ENCODE data around the gene WDR17. TPM values are rescaled to one million over a fixed set of nuclear protein-coding genes. Genes with fewer than 3 reads are reported as not detected.

The WDR17 gene
- total RNA-seq, 3 donors from 2014 or later: 1.7 to 4.3 (median 3.9) TPM

DNA sequence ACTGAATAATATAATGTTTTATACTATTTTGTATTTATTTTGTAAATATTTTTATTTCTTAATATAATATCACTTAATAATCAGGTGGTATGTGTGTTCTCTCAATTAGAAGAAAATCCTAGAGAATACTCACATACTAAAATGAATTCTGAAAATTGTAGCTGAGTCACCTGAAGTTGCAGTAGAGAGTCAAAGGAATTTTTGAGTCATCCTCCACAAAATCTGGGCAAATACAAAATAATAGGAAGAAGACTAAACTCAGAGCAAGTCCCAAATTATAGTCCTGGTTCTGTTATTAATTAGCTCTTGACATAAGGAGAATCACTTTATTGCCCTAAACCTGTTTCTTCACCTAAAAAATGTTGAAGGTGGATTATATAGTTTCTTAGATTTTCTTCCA is 72.0 kb downstream of the WDR17 start:
- DNase-seq (no peak), ATAC-seq (no peak)
- no peak overlapping the region for H3K4me3 Mint-ChIP-seq
- H3K9me3 Mint-ChIP-seq: no peaks in the 10 kb centered on the region
- H3K36me3 Mint-ChIP-seq (ENCODE audit: insufficient read depth): no peaks in the 10 kb centered on the region
- no peaks in the 10 kb centered on the region for H3K4me1 Mint-ChIP-seq (ENCODE audit: low read depth)
- no peaks in the 10 kb centered on the region for H3K27me3 Mint-ChIP-seq (ENCODE audit: low read depth)

DNA sequence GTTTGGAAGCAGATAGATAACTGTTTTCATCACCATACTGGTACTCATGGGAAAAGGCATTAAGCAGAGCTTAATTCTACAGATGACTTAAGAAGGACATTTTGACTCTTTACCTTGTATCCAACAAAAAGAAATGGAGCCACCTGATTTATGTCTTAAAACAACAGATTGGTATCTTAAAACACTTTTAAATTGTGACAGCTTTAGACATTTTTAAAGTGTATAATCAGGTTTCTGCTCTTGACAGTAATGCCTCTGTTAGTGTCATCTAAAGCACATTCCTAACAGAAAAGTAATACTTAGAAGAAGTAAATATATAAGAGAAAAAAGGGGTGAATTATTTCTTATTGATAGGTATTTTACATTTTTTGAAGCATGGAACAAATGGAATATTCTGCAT is 73.9 kb downstream of the WDR17 start:
- ATAC-seq (no peak), DNase-seq (no peak)
- Mint-ChIP-seq H3K4me1 (ENCODE audit: low read depth) (no peaks in the 10 kb centered on the region), H3K36me3 (ENCODE audit: insufficient read depth) (no peaks in the 10 kb centered on the region), H3K27me3 (ENCODE audit: low read depth) (peaks cover 5% of the 10 kb centered on the region), H3K9me3 (no peaks in the 10 kb centered on the region), H3K4me3 (no peak overlapping the region)

DNA sequence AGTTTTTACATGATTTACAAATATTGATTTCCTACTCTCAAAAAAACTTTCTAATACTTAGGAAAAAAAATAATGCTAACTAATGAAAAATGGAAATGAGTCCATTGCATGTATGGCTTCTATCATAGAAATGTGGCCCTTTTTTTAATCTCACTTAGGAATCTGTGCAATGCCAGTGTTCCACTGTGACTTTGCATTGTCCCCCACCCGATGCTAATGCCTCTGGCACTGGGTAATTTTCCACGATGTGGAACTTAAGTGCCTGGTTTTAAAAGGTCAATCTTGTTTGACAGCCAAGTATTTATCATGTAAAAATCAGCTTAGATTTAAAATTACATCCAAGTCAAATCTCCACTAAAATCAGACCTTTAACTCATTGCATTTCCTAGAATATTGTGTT is 76.6 kb downstream of the WDR17 start:
- H3K4me1 Mint-ChIP-seq (ENCODE audit: low read depth): no peaks in the 10 kb centered on the region

DNA sequence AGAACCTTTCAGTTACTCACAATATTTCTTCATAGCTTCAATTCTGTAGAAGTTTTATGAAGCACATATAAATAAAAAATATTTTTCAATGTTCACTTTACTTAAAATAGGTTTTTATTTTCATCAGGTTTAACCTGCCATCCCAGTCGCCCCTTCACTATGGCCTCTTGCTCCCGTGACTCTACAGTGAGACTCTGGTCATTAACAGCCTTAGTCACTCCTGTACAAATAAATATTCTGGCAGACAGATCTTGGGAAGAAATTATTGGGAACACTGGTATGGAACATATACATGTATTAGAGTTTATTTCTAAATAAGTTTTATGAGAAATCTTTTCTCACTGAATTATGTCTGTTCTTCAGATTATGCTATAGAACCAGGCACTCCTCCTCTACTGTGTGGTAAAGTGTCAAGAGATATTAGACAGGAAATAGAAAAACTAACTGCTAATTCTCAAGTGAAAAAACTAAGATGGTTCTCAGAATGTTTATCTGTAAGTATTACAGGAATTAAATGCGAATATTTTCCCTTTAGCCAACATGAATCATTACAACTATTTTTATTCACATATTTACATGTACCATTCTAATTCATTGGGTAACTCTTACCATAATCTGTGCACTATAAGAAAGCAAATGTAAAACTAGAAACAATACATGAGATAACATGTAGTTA is 84.2 kb downstream of the WDR17 start:
- H3K9me3 Mint-ChIP-seq: no peaks in the 10 kb centered on the region
- no peaks in the 10 kb centered on the region for H3K4me1 Mint-ChIP-seq (ENCODE audit: low read depth)
- no peak overlapping the region for H3K4me3 Mint-ChIP-seq
- DNase-seq: no peak
- H3K36me3 Mint-ChIP-seq (ENCODE audit: insufficient read depth): no peaks in the 10 kb centered on the region
- ATAC-seq: no peak
- no peaks in the 10 kb centered on the region for H3K27me3 Mint-ChIP-seq (ENCODE audit: low read depth)

More for the DNA sequence above, 76.6 kb downstream of the WDR17 start:
- Mint-ChIP-seq H3K36me3 (ENCODE audit: insufficient read depth) (no peaks in the 10 kb centered on the region), H3K27me3 (ENCODE audit: low read depth) (peaks cover 5% of the 10 kb centered on the region), H3K9me3 (no peaks in the 10 kb centered on the region), H3K4me3 (no peak overlapping the region)
- ATAC-seq (no peak), DNase-seq (no peak)

DNA sequence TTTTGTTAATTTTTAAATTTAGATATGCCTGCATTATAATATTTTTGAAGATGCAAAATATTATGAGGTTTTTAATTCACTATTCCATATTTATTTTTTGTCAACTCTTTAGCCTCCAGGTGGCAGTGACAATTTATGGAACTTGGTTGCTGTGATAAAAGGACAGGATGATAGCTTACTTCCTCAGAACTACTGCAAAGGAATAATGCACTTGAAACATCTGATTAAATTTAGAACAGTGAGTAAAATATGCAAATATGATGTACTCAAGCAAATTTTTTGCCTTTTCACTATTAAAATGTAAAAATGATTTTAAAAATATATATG is 84.7 kb downstream of the WDR17 start:
- no peaks in the 10 kb centered on the region for H3K4me1 Mint-ChIP-seq (ENCODE audit: low read depth)
- DNase-seq: no peak
- no peak for ATAC-seq

DNA sequence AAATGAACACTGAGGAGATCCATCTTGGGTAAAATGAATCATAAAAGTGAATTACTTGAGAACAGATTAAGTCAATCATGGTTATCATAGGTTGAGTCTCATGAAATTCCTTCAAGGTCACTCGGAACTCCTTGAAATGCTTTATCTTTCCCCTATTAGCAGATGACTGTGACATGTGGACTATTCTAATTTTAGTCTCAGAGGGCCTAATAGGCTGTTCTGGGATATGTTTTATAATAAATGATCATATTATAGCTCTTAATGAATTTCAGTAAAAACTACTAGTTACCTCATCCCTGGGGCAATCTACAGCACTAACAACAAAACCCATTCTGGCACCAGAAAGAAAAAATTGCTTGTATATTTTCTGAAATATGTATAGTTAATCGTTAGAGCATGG is 85.1 kb downstream of the WDR17 start:
- Mint-ChIP-seq H3K4me3 (no peak overlapping the region), H3K4me1 (ENCODE audit: low read depth) (no peaks in the 10 kb centered on the region), H3K36me3 (ENCODE audit: insufficient read depth) (no peaks in the 10 kb centered on the region), H3K9me3 (no peaks in the 10 kb centered on the region), H3K27me3 (ENCODE audit: low read depth) (no peaks in the 10 kb centered on the region)
- no peak for DNase-seq
- ATAC-seq: no peak

More for the DNA sequence above, 84.7 kb downstream of the WDR17 start:
- no peaks in the 10 kb centered on the region for H3K27me3 Mint-ChIP-seq (ENCODE audit: low read depth)
- H3K36me3 Mint-ChIP-seq (ENCODE audit: insufficient read depth): no peaks in the 10 kb centered on the region
- no peaks in the 10 kb centered on the region for H3K9me3 Mint-ChIP-seq
- no peak overlapping the region for H3K4me3 Mint-ChIP-seq

GRCh38 chr4:176153124-176153523 is 87.5 kb downstream of the WDR17 start:
- Mint-ChIP-seq H3K36me3 (ENCODE audit: insufficient read depth) (no peaks in the 10 kb centered on the region), H3K4me3 (no peak overlapping the region), H3K4me1 (ENCODE audit: low read depth) (no peaks in the 10 kb centered on the region), H3K9me3 (no peaks in the 10 kb centered on the region), H3K27me3 (ENCODE audit: low read depth) (peaks cover 2% of the 10 kb centered on the region)
- no peak for ATAC-seq
- DNase-seq: no peak

DNA sequence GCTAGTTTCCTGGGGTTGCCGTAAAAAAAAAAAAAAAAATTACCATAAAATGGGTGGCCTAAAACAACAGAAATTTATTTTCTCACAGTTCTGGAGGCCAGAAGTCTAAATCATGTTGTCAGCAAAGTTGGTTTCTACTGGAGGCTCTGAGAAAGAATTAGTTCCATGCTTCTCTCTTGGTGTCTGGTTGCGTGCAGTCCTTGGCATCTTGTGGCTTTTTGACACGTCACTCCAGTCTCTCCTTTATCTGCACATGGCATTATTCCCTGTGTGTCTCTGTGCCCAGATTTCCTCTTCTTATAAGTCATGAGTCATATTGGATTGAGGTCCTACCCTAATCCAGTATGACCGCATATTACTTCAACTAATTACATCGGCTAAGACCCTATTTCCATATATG is 91.0 kb downstream of the WDR17 start:
- no peaks in the 10 kb centered on the region for H3K36me3 Mint-ChIP-seq (ENCODE audit: insufficient read depth)
- ATAC-seq (no peak), DNase-seq (no peak)
- H3K4me3 Mint-ChIP-seq: no peak overlapping the region
- no peaks in the 10 kb centered on the region for H3K9me3 Mint-ChIP-seq
- H3K4me1 Mint-ChIP-seq (ENCODE audit: low read depth): no peaks in the 10 kb centered on the region
- peaks cover 2% of the 10 kb centered on the region for H3K27me3 Mint-ChIP-seq (ENCODE audit: low read depth)

- DNase-seq (no peak), ATAC-seq (no peak)
- H3K36me3 Mint-ChIP-seq (ENCODE audit: insufficient read depth): no peaks in the 10 kb centered on the region
- no peaks in the 10 kb centered on the region for H3K4me1 Mint-ChIP-seq (ENCODE audit: low read depth)
- H3K4me3 Mint-ChIP-seq: no peak overlapping the region
- H3K27me3 Mint-ChIP-seq (ENCODE audit: low read depth): peaks cover 2% of the 10 kb centered on the region
- no peaks in the 10 kb centered on the region for H3K9me3 Mint-ChIP-seq
Measured at GRCh38 chr4:176163041-176163440, 97.4 kb downstream of the WDR17 start.

DNA sequence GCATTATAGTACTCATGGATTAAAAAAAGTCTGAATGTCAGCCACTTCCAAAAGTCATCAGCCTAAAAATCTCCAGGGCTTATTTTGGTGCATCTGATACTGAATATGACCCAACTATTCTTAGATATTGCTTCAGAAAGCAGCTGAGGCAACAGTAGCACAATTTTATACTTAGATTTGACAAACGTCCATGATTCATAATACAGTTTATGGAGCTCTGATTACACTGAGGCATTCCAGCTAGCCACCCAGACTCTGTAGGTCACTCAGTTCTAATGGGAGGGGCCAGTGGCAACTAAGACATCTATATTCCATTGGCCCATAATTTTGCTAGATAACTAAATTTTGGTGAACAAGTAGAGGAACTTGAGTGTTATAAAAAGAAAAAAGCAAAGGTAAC is 119.4 kb downstream of the WDR17 start:
- H3K9me3 Mint-ChIP-seq: no peaks in the 10 kb centered on the region

DNA sequence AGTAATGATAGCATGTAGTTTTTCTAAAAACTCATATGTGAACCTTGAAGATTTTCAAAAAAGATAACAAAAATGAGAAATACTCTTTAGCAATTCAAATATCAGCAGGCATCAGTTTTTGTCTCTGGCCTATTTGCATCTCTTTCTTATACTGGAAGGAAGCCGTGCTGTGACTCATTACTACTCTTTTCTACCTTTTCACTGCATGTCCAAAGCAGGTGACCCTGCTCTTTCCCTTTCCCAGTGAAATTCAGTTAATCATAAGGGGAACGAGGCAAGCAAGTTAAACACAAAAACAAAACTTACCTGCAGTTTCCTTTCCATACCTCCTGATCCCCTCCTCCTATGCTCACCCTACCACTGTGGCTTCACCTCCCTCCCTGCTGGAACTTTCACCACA is 120.4 kb downstream of the WDR17 start:
- ATAC-seq (no peak), DNase-seq (no peak)
- no peak overlapping the region for H3K4me3 Mint-ChIP-seq
- H3K9me3 Mint-ChIP-seq: no peaks in the 10 kb centered on the region
- peaks cover 40% of the 10 kb centered on the region for H3K27me3 Mint-ChIP-seq (ENCODE audit: low read depth)
- peaks cover 6% of the 10 kb centered on the region for H3K4me1 Mint-ChIP-seq (ENCODE audit: low read depth)
- H3K36me3 Mint-ChIP-seq (ENCODE audit: insufficient read depth): no peaks in the 10 kb centered on the region

More for the DNA sequence above, 119.4 kb downstream of the WDR17 start:
- ATAC-seq (no peak), DNase-seq (no peak)
- Mint-ChIP-seq H3K4me1 (ENCODE audit: low read depth) (peaks cover 6% of the 10 kb centered on the region), H3K4me3 (no peak overlapping the region), H3K27me3 (ENCODE audit: low read depth) (peaks cover 39% of the 10 kb centered on the region), H3K36me3 (ENCODE audit: insufficient read depth) (no peaks in the 10 kb centered on the region)

DNA sequence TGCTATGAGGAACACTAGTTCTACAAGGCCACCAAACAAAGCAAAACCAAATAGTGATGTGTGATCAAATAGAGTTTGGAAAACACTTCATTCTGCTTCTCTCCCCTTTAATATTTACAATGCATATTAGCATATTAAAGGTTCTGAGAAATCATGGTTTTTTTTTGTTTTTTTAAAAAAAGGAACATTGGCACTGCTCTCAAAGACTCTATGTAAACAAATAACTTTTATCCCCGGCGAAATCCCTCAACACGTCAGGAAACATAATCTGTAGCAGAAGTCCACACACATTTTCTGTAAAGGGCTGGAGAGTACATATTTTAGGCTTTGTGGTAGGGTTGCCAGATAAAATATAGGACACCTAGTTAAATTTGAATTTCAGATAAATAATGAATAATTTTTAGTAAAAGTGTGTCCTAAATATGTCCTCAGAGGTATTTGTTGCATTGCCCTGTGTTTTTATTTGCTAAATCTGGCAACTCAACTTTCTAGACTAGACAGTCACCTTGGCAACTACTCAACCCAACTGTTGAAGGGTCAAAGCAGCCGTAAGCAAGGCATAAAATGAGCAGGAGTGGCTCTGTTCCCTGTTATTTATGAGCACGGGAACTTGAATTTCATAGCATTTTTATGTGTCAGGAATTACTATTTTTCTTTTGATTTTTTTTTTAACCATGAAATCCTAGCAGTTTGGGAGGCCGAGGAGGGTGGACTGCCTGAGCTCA is 121.2 kb downstream of the WDR17 start:
- H3K36me3 Mint-ChIP-seq (ENCODE audit: insufficient read depth): no peaks in the 10 kb centered on the region
- no peak overlapping the region for H3K4me3 Mint-ChIP-seq
- peaks cover 48% of the 10 kb centered on the region for H3K27me3 Mint-ChIP-seq (ENCODE audit: low read depth)
- no peaks in the 10 kb centered on the region for H3K9me3 Mint-ChIP-seq
- ATAC-seq (no peak), DNase-seq (no peak)
- peaks cover 6% of the 10 kb centered on the region for H3K4me1 Mint-ChIP-seq (ENCODE audit: low read depth)

DNA sequence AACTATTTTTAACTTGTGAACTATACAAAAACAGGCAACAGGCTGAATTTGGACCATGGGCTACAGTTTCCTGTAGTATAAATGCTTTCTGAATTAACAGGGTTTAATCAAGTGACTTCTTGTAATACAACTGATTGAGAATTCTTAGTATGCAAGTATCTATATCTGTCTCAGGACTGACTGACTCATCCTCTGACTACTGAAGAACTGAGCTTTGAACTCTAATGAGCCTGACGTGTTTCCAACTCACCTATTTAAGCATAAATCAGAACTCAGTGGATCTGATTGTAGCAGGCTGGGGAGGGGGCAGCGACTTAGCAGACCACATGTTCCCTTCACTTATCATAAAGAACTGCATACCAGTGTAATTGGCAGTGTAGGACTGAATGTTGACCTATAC is 122.0 kb downstream of the WDR17 start:
- DNase-seq (no peak), ATAC-seq (peak; percentile 89 to 92)
- Mint-ChIP-seq H3K27me3 (ENCODE audit: low read depth) (peaks cover 54% of the 10 kb centered on the region), H3K4me3 (no peak overlapping the region), H3K4me1 (ENCODE audit: low read depth) (peaks cover 6% of the 10 kb centered on the region), H3K36me3 (ENCODE audit: insufficient read depth) (no peaks in the 10 kb centered on the region), H3K9me3 (no peaks in the 10 kb centered on the region)

- Mint-ChIP-seq H3K4me3 (no peak overlapping the region), H3K36me3 (ENCODE audit: insufficient read depth) (no peaks in the 10 kb centered on the region), H3K4me1 (ENCODE audit: low read depth) (peaks cover 12% of the 10 kb centered on the region), H3K9me3 (no peaks in the 10 kb centered on the region), H3K27me3 (ENCODE audit: low read depth) (peaks cover 50% of the 10 kb centered on the region)
- ATAC-seq (no peak), DNase-seq (no peak)
Measured at GRCh38 chr4:176188654-176189053, 123.0 kb downstream of the WDR17 start.

Data from activated T-cell treated with anti-CD3 and anti-CD28 coated beads, Interleukin-2, amount 50 U/mL, for 4 hours (primary cell).